Esophagus squamous epithelium (tissue), 4 donors: ENCODE data around the gene ASTN1.

Experiments used
- CTCF ChIP-seq, 6 experiments: fragments of 450-650 bp in 4 of 6; fragments of 200-600 bp in 2 of 6; sonication (generic) in 2 of 6; IDR thresholded peaks; one replicate each; pipeline ENCODE4 v1.5.1; 2016 to 2019; ENCODE audit warnings: antibody characterized with exemption in 6 of 6, mild to moderate bottlenecking in 4 of 6, moderate library complexity in 4 of 6
- POLR2A ChIP-seq, 4 donors: fragments of 450-650 bp; IDR thresholded peaks; one replicate each; pipeline ENCODE4 v1.6.1; 2017; ENCODE audit warnings: antibody characterized with exemption in 4 of 4, mild to moderate bottlenecking in 4 of 4, moderate library complexity in 3 of 4

GRCh38 chr1:177138347-177138746 is 26.2 kb downstream of the ASTN1 start:
- TF ChIP-seq POLR2A (IDR thresholded peaks at IDR 0.05) (no peak), CTCF (IDR thresholded peaks at IDR 0.05) (no peak)
